ENCODE measurements around the gene PODNL1.

DNA sequence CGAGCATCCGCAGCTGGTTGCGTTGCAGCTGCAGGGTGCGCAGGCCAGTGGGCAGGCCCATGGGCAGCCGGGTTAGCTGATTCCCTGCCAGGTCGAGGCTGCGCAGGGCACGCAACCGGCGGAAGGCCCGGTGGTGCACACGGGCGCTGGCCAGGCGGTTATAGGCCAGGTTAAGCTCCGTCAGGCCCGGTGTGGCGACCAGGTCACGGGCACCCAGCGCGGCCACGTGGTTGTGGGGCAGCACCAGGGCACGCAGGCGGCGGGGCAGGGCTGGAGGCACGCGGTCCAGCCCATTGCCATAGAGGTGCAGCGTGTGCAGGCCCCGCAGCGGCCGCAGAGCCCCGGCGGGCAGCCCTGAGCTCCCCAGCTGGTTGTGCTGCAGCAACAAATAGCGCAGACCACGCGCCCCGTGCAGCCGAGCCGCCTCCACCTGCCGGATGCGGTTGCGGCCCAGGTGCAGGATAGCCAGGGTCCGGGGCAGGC, 5.3 kb downstream of the PODNL1 start:
- TF ChIP-seq, protein P1, sequence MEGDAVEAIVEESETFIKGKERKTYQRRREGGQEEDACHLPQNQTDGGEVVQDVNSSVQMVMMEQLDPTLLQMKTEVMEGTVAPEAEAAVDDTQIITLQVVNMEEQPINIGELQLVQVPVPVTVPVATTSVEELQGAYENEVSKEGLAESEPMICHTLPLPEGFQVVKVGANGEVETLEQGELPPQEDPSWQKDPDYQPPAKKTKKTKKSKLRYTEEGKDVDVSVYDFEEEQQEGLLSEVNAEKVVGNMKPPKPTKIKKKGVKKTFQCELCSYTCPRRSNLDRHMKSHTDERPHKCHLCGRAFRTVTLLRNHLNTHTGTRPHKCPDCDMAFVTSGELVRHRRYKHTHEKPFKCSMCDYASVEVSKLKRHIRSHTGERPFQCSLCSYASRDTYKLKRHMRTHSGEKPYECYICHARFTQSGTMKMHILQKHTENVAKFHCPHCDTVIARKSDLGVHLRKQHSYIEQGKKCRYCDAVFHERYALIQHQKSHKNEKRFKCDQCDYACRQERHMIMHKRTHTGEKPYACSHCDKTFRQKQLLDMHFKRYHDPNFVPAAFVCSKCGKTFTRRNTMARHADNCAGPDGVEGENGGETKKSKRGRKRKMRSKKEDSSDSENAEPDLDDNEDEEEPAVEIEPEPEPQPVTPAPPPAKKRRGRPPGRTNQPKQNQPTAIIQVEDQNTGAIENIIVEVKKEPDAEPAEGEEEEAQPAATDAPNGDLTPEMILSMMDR (conservative IDR thresholded peaks at IDR 0.05; ENCODE audit: low read depth in 2 of 2), result no peak
- TF ChIP-seq EZH2 (IDR thresholded peaks at IDR 0.05; ENCODE audit: low read depth, unreplicated experiment), result no peak
- no peak for TF ChIP-seq POLR2AphosphoS5 (IDR thresholded peaks at IDR 0.05; ENCODE audit: low read depth)
- no peak for TF ChIP-seq ZNF114 (CRISPR knock-in tag; IDR thresholded peaks at IDR 0.05)
